Right ventricle myocardium superior (tissue), 1 donor: ENCODE measurements around the gene GHR. TPM values are rescaled to one million over a fixed set of nuclear protein-coding genes. Genes with fewer than 3 reads are reported as not detected.

Experiments used
- ATAC-seq: fragments of 200-7000 bp; cut with Tn5 transposase; one replicate; pipeline ENCODE4 v1.9.1; 2020; ENCODE audit warnings: mild to moderate bottlenecking; ENCODE audit not compliant: poor library complexity
- DNase-seq: peaks from one replicate; pipeline ENCODE4 v3.0.0-alpha.2; 2020
- intact Hi-C: fragments of 100-400 bp; cut with DNase I; formaldehyde crosslinking; loops from one replicate; pipeline ENCODE4 v1.11.2; 2022
- total RNA-seq: library from RNA; stranded (reverse); fragmentation: NEBNext Ultra II Directional; extraction: Animal tissue kit (Norgen Biotek cat#: 25700); gene quantifications from one replicate; pipeline ENCODE4 v1.2.1, GENCODE V29; 2021
- donor health status: DM: no; HTN: yes; CAD: no; lungs with severe emphysema.

The GHR gene
- total RNA-seq, 1 donor from 2014 or later: 12.8 TPM

DNA sequence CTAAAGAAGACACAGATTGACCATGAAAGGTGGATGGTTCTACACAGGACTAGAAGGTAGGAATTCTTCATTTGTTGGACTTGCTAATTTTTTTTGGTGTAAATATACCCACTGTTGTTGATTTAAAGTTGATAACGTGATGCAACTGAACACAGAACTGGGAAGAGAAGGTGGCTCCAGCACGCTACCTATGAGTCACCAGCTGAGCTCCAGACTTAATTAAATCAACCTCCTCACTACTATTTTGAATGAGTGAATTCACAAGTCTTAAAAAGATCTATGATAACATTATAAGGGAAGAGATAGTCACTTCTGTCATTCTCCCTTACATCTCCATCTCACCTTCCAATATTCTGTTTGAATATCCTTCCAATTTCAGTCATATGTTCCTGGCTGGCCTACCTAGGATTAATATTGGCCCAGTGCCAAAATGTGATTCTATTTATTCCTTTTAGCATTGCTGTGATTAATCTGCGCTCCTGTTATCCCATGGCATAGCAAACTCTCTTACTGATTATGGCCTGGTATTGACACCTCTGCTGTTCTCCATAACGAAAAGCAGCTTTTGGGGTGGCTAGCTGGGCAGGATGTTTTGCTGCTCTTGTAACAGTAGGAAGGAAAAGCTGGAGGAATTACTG lies 197.5 kb downstream of the GHR start:
- peak; percentile 12 for ATAC-seq
- DNase-seq: no peak
- intact Hi-C loops: no loop called here

DNA sequence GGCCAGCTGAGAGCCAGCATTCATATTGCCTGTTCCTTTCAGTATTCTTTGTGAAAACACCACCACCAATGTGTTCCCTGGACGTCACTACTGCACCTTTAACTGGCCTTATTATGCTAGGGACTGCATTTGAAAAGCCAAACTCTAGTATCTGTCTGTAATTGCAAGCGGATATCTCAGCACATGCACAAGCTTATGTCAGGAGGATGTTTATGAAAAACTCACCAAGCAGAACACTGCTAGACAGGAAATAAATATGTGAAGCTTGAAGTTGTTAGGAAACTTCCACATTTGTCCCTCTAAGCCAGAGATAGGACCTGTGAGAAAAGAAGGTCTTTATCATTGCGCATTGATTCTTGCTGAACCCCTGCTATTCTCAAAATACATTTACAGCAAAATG lies 198.0 kb downstream of the GHR start:
- peak; percentile 18 for ATAC-seq

DNA sequence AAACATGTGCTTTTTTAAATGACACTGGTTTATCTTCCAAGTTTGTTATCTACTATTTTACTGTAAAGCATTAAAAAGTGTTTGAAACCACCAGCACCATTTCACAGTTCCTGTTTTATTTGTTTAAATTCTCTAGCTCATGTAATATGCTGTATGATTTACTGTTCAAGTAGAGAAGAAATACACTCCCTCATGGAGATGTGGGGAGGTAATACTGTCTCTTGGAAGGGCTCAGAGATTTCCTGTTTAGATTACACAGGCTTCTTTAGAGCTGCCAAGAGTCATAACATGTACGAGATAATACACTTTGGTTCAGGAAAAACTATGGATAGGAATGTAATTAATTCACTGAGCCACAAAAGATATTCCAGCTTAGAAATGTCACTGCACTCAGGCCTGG lies 198.4 kb downstream of the GHR start:
- intact Hi-C loops: no loop called here
- DNase-seq: no peak
- no peak for ATAC-seq

More for the DNA sequence above, 198.0 kb downstream of the GHR start:
- intact Hi-C loops: no loop called here
- DNase-seq: no peak

DNA sequence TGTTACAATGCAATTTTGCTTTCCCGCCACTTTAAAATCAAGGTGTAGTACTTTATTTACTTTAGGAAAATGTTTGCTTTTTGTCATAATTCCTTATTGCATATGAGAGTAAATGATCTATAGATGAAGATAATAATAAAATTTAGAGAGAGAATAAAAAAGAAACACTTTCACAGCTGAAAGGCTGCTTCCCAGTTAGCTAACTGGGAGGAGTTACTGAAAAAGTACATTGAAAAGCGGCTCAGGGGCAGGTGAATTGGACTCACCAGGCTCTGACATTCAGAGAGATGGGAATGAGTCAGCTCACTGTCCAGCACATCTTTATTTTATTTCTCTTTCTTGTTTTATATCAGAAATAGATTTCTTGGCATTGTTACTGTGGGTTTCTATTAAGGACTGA lies 201.7 kb downstream of the GHR start:
- intact Hi-C loops: no loop called here

DNA sequence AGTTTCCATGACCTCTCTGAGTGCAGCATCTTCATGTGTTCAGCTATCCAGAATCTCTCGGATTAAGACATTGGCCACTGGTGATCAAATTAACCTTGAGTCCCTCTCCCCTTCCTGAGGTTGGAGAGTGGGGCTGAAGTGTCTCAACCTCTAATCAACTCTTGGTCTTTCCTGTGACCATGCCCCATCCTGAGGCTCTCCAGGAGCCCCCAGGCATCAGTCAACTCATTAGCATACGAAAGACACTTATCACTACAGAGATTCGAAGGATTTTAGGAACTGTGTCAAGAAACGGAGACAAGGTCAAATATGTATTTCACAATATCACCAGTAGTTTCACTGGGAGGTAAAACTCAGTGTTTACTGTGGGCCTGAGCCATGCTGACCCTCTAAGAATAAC lies 203.2 kb downstream of the GHR start:
- intact Hi-C loops: no loop called here
- ATAC-seq: no peak
- no peak for DNase-seq

More for the DNA sequence above, 201.7 kb downstream of the GHR start:
- ATAC-seq: no peak
- DNase-seq: no peak

DNA sequence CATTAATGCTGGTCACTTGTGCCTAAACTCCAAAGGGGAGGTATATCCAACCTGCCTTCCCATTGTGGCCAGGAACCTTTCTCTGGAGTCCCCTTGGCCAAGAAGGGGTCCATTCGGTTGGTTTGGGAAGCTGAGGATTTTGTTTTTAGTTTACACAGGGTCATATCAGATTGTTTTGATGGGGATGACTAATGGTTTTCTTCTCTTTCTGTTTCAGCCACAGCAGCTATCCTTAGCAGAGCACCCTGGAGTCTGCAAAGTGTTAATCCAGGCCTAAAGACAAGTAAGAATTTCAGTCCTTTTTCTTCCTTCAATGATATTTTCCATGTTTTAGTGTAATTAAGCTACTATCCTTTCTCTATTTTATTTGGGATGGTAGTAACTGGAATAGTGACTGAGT lies 205.6 kb downstream of the GHR start:
- intact Hi-C loops: no loop called here
- ATAC-seq (no peak), DNase-seq (no peak)

DNA sequence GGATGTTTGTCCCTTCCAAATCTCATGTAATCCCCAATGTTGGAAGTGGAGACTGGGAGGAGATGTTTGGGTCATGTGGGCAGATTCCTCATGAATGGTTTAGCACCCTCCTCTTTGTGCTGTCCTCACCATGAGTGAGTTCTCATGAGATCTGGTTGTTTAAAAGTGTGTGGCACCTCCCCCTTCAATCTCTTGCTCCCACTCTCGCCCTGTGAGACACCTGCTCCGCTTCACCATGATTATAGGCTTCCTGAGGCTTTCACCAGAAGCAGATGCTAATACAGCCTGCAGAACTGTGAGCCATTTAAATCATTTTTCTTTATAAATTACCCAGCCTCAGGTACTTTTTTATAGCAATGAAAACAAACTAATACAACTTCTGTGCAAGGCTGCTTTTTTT lies 206.0 kb downstream of the GHR start:
- intact Hi-C loops: no loop called here
- DNase-seq: no peak
- no peak for ATAC-seq

DNA sequence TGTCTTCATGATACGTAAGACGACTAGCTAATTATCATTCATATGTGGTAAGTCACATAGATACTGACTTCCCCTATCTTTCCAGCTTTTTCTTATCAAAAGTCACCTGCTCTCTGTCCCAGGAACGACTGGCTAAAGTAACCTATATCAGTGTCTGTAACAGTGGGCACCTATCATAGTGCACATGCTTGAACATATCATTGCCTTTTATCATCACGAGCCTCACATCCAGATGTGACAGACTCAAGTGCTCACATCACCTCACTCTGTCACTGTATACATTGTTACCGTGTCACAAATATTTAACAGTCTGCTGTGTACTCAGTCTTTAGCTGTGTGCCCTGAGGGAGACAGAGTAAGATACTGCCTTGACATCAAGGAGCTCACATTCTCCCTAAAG lies 208.0 kb downstream of the GHR start:
- ATAC-seq (peak; percentile 43), DNase-seq (no peak)
- intact Hi-C loops: no loop called here

DNA sequence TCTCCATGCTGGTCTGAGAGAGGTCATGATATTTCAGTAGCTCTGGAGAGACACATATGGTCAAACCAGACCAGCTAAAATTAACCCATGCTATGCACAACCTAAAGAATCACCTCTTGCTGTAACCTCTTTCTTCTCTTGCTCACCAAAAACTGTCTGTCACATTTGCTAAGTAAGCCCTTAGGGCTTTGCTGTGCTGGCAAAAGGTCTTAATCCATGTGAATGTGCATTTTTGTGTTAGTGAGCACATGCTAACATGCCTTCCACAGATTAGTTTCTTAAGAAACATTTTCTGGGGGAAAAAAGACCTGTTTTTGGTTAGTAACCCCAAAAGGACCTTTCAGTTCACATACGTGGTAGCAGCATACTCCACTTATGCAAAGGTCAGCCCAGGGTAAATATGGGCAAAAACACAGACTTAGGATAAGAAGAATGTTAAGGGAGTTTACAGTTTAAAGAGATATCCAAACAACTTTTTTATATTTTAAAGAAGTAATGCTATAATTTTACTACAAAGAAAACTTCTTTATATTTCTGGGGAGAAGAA lies 209.2 kb downstream of the GHR start:
- no peak for ATAC-seq
- intact Hi-C loops: no loop called here

DNA sequence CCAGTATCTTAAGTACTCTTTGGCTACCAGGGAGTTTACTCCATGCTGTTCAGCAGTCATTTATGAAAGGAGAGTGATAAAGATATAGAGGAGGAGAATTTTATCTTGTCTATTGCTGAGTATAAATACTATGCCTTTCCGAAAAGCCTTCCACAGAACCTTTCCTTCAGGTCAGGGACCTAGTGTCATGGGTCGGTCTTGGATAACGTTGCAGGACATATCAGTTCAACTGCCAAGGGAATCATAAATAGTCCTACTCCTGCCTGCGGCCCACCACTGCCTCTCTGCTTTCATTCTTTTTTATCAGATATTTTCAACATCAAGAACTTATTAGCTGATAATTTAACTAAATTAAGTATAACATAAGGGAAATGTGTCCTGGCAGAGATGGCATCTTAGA lies 211.3 kb downstream of the GHR start:
- intact Hi-C loops: no loop called here
- DNase-seq (no peak), ATAC-seq (no peak)

More for the DNA sequence above, 209.2 kb downstream of the GHR start:
- no peak for DNase-seq

DNA sequence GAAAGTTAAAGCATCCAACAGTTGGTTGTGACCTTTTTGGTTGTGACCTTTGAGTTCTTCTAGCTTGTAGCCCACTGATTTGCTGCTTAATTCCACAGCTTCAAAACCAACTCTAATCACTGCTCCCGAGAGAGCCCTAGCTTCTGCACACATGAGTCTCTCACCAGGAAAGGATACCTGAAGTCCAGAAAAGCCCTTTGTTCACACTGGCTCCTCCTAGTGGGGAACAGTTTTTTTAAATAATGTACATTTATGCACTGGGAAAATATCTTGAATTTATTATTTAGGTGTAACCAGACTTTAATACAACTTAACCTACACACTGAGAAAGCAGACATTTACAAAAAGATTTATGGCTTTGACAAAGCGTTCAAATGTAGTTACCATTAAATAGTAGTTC lies 213.2 kb downstream of the GHR start:
- intact Hi-C loops: no loop called here

DNA sequence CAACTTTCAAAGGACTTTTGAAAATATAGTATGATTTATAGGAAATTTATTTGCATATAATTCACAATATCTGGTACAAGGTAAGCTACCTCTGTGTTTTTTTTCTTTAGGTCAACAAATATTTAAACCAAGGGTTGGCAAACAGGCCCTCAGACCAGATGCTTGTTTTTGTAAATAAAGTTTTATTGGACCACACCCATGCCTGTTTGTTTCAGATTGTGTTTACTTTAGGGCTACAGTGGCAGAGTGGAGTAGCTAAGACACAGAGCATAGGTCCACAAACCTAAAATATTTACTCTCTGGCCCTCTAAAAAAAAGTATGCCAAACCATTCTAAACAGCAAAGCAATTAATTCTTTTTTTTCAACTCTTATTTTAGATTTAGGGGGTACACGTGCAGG lies 213.7 kb downstream of the GHR start:
- DNase-seq: no peak
- no peak for ATAC-seq
- intact Hi-C loops: no loop called here

More for the DNA sequence above, 213.2 kb downstream of the GHR start:
- DNase-seq (no peak), ATAC-seq (peak; percentile 27)

DNA sequence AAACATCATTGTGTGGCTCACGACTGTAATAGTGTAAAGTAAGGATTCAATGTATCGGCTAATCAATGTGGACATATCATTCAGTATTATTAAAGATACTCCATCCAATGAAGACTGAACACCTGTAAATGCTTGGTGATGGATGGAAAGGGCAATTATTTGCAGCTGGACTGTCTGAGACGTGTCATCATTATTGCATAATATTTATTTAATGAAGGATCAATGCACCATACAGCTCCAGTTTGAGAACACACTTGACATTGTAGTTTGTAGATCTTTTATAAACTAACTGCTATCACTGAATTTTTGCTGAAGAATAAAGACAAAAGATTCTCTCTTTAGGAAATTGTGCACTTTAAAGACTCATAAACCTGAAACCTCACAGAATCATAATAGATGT lies 215.7 kb downstream of the GHR start:
- intact Hi-C loops: no loop called here
- no peak for ATAC-seq
- DNase-seq: no peak

DNA sequence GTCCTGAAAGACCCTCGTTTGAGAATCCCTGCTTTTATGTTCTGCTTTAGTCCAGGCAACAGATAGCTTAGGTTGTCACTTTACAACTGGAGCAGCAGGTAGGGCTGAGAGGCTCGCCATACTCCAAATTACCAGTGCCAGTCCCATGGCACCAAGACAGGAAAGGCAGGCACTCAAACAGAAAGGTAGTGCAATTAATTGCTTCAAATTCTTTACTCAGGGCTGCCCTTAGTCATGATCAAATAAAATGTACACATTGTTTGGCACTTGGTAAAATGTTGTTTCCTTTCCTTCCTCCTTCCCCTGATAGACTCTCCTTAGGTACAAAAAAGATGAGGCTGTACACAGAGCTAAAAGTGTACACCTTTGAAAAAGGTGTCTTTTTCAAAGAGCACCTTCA lies 217.6 kb downstream of the GHR start:
- no peak for DNase-seq
- no peak for ATAC-seq
- intact Hi-C loops: no loop called here

DNA sequence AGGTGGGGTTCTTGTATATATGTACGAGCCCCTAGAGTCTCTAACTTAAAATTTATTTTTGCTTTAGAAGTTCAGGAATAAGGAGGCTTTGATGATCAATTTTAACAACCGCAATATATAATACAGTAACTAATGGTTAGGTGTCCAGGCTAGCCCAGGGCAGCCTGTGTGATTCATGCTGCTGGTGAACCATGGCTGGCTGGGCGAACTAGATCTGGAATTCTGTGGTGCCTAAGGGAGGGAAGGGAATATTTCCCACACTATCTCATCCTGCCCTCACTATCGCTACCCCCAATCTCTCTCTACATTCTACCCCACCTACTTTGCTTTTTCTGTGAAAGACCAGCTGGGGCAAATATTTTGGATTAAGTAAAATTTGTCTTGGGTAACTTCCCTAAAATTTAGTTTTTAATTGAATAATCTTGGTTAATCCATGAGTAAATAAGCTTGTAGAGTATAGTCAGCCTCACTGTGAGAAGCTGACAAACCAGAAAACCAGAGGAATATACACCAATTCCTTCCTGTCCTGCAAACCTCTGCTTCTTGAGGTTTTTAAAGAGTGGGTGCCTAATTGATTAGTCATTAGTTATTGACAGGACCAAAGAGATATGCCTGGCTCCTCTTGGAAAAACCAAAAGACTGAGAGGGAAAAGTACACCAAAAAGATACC lies 218.2 kb downstream of the GHR start:
- ATAC-seq (no peak), DNase-seq (no peak)
- intact Hi-C loops: no loop called here

DNA sequence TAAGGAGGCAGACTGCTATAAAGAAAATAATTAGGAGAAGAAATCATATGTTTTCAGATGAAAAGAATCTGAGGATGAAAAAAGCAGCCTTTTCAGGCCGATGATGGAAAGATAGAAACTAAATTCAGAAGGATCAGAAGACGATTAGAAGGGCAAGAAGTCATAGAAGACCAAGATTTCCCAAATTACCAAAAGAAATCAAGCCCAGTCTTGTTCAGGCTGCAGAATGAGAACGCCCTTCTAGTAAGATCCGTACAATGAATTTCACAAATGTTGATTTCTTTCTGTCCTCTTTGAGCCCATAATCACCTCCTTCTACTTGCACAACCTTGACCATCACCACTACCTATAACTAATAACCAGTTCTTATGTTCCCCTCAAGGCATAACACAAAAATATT lies 218.8 kb downstream of the GHR start:
- intact Hi-C loops: no loop called here
- DNase-seq (no peak), ATAC-seq (no peak)

DNA sequence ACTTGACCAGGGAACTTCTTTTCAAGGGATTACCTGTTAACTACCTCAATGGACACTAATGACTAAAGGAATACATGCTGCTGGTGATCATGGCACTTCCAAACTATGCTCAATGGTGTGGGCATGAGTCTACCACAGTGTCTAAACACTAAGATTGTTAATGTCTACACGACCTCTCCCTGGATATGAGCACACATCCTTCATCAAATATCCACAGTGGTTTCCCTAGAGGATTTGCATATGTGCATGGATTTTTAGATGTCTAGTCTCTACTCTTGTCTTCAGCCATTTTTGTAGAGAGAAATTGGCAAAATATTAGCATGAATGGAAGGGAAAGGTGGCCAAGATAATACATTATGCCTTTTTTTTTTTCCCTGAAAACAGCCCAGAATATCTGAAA lies 220.1 kb downstream of the GHR start:
- ATAC-seq (no peak), DNase-seq (no peak)
- intact Hi-C loops: no loop called here

DNA sequence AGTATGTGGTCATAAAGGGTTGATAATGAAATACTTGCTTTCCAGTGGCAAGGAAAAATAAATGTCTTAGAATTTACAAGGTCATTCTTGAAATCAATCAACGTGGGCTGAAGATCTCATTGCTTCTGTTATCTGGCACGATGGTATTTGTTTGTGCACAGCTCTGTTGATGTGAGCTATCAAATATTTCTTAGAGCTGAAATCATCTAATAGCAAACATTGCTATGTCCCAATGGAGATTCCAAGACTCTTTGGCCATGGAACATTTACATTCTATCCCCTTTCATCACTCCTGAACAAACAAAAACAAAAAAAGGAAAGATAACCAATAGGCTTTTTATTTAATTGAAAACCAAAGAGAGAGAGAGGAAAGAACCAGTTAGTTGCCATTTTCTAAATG lies 221.9 kb downstream of the GHR start:
- DNase-seq: no peak
- no peak for ATAC-seq
- intact Hi-C loops: no loop called here

DNA sequence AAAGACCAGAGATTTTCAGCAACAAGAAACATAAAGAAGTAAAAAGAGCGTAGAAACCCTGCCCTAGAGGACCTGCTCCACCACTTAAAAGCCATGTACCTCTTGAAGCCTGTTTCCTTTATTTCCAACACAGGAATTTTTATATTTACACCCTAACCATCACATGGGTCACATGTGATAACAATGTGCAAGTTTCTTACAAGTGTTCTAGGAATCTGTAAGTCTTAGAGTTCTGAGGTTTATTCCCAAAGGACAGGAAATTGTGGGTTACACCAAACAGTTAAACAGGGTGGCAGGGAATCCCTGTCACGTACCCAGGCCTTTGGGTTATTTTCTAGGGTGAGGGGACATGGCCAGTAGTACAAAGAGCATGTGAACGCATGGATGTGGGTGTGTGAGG lies 224.8 kb downstream of the GHR start:
- ATAC-seq (no peak), DNase-seq (no peak)
- intact Hi-C loops: no loop called here

DNA sequence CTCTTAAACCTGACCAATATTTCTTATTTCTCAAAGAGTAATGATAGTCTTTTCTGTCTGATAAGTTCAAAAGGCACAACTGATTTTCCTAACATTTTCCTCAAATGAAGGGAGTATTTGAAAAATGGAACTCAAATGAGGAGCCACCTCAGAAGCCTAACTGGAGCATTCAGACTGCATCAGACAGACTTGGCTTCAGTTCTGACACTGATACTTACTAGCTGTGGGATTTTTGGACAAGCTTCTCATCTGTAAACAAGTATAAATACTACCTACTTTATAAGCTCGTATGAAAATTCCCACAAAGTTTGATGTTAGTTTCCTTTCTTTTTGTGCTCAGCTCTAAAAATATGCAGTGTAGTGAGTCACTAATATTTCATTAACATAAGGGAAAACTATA lies 225.7 kb downstream of the GHR start:
- DNase-seq (no peak), ATAC-seq (no peak)
- intact Hi-C loops: no loop called here

DNA sequence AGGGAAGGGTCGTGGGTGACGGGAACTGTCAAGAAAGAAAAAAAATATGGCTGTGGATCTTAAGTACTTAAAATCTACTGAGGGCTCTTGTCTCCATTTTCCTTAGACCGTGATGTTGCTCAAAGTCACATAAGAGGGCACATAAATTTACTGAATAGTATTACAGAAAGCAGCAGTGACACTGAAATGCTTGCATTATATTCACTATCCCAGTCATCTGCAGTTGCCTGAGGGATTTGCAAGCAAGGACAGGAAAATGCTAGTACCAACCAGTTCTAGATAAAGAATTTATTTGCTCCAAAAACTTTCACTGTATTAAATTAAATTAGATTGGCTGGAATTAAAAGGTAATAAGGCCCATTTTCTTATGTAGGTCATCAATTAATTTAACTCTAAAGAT lies 226.8 kb downstream of the GHR start:
- ATAC-seq (no peak), DNase-seq (no peak)
- intact Hi-C loops: no loop called here
